ENCODE results near the gene USB1.

USB1 gene

GRCh38 chr16:58016840-58017446 lies 15.7 kb downstream of the USB1 start:
- no peak for DNase-seq (ENCODE audit: low read depth in 1 of 2, low spot score in 1 of 2)

- DNase-seq (ENCODE audit: low read depth in 1 of 2, low spot score in 1 of 2): no peak
Observed at GRCh38 chr16:58018803-58019202, 17.6 kb downstream of the USB1 start.

DNA sequence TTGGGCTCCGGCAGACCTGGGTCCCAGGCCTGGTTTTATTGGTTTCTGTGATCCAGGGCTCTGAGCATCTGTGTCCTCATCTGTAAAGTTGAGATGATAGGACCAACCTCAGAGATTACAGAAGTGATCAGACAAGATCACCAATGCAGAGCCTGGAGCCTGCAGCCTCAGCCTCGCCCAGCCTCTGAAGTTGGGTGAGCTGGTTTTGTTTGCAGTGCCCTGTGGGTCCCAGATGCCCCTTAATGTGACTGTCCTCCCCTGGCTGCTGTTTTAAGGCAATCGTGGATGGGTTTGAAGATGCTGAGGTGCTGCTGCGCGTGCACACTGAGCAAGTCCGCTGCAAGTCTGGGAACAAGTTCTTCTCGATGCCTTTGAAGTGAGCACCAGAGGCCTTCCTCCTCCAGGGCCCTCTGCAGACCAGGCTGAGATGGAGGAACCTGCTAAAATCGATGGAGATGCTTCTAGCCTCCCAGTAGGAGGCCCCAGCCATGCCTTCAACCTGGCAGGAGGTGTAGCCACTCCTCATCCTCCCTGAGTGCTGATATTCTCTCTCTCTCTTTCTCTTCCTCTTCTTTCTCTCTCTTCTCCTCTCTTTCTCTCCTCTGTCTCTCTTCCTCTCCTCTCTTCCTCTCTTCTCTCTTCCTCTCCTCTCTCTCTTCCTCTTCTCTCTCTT lies 18.8 kb downstream of the USB1 start:
- no peak for DNase-seq (ENCODE audit: low read depth in 1 of 2, low spot score in 1 of 2)

- DNase-seq (ENCODE audit: low read depth in 1 of 2, low spot score in 1 of 2): peak in 1 of 2 donors; percentile 43
Observed at GRCh38 chr16:58020628-58021521, 19.7 kb downstream of the USB1 start.

- no peak for DNase-seq (ENCODE audit: low read depth in 1 of 2, low spot score in 1 of 2)
Observed at GRCh38 chr16:58021661-58022551, 20.7 kb downstream of the USB1 start.

DNA sequence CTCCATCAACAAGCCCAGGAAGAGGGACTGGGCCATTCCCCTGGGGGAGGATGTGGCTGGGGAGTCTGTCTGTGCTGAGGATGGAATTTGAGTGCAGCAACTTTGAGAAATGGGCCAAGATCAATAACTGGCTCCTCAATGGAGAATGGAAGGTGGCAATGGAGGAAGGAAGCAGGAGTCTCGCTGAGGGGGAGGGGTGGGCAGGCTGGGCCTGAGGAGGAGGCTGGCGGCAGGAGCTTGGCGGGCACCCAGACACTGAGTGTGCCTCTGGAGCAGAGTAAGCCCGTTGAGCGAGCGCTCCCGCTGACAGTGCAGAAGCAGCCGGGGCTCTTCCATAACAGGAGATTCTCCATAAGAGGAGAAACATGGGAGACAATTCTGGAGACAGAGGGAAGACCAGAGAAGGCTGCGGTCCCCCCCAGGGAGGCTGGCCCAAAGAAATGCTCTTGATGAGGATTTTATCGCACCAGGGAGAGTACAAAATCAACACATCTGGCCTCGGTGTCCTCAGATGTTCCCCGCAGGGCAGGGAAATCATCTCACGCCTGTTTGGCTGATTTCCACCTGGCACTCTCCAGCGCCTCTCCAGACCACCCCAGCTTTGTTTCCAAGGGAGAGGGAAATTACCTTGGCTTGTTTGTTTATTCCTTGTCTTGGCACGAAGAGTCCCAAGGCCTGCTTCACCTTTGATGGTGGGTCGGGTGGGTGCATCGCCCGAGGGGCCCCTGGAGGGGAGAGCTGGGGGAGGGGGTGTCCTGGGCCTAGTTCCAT lies 21.6 kb downstream of the USB1 start:
- DNase-seq (ENCODE audit: low read depth in 1 of 2, low spot score in 1 of 2): no peak

GRCh38 chr16:58024486-58025350 lies 23.5 kb downstream of the USB1 start:
- DNase-seq (ENCODE audit: low read depth in 1 of 2, low spot score in 1 of 2): peak in 1 of 2 donors; percentile 9

DNA sequence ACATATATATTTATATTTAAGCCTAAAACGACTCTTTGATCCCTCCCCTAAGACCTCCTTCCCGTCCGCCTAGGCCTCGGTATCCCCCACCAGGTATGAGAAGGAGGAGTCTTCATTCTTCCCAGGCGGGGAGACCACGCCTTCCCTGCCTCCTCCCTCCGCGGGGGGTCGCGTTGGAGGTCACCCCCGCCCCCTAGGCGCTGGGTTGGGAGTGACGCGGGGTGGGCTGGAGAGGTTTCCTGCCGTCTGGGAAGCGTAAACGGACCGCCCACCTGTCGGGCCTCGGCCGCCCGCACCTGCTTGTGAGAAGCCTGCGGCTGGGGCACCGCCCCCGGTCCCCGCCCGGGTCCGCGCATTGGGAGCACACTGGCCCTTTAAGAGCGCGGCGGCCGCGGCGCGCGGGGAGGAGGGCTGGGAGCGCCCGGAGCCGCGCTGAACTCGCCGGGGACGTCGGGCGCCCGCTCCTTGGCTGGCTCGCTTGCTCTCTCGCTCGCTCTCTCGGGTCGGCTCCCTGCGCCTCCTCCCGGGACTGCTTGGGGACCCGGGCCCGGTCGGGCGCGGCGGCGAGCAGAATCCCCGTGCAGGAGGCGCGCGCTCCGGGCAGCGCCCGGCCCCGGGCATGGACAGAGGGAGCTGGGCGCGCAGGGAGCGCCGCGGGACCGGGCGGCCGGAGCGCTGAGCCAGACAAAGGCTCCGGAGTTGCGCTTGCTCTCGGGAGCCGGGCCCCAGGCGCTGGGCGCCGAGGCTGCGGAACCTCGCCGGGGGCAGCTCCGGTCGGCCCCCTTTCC lies 24.3 kb downstream of the USB1 start, which contains the start of gene MMP15:
Gene MMP15, plus strand, starts transcription at position 404 of the 788 bp plus-strand sequence. CDS start 597 bp downstream, outside the sequence.
- DNase-seq (ENCODE audit: low read depth in 1 of 2, low spot score in 1 of 2): peak; percentile 28 to 61

DNA sequence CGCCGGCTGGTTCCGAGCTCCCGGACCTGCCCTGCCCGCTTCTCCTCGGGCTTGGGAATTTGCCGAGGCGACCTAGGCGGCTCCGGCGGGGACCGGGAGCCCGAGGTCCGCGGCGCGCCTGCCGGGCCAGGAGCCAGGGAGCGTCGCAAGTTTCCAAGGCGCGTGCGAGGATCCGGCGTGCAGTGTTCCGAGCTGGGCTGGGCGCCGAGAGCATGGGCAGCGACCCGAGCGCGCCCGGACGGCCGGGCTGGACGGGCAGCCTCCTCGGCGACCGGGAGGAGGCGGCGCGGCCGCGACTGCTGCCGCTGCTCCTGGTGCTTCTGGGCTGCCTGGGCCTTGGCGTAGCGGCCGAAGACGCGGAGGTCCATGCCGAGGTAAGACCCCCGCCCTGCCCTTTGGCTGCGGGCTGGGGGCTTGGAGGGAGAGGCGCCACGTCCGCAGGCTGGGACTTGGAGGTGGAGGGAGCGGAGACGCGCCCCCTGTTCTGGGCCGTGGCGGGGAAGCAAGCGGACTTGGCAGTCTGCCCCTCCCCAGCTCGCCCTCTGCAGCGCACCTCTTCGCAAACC lies 25.0 kb downstream of the USB1 start:
- no peak for DNase-seq (ENCODE audit: low read depth in 1 of 2, low spot score in 1 of 2)

DNA sequence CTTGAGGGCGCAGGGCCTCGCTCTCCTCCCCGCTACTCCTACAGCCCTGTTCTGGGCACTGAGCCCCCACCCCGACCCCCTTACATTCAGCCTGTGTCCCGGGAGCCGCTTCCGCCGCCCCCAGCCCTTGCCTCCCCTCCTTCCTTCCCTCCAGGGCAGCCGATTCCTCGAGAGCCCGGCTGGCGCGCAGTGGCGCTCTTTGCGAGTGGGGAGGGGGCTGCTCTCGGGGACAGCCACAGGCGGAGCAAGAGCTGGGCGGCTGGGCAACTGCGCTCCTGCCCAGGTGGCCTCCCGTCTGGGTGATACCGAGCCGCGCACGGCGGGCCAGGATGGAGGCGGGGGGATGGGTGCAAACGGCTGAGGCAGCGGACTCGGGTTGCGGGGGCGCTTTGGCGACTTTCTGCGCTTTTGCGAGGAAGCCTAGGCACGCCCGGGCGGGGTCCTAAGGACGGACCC lies 25.5 kb downstream of the USB1 start:
- no peak for DNase-seq (ENCODE audit: low read depth in 1 of 2, low spot score in 1 of 2)

DNA sequence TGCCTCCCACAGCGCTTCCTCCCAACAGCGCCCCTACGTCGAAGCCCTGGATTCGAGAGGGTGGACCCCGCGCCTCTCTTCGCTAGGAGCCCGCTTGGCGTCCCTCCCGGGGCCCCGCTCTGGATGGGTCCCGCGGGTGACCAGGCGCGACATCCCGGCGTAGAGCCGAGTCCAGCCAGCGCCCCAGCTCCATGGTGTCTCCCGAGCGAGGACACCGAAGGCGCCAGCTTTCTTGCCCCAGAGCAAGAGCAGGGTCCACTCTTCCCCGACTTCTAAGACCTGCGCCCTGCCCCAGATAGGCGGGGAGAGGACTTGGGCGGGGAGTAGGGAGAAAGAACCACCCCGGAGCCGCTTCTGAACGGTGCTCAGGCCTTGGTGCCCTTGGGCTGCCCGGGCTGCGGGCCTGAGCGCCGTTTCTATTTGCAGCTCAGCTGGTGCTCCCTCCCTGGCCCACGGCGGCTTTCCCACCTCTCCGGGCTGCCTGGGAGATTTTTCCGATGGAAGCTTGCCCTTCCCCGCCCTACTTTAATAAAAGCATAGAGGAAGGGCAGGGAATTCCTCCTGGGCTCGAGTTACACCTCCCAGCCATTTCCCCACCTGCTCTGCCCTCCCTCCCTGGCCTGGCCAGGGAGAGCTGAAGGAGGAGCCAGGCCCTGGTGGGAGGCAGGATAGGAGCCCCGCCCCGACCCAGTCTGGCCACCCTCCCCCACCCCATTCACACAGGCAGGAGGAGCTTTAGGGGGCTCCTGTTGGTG lies 26.1 kb downstream of the USB1 start:
- DNase-seq (ENCODE audit: low read depth in 1 of 2, low spot score in 1 of 2): no peak

DNA sequence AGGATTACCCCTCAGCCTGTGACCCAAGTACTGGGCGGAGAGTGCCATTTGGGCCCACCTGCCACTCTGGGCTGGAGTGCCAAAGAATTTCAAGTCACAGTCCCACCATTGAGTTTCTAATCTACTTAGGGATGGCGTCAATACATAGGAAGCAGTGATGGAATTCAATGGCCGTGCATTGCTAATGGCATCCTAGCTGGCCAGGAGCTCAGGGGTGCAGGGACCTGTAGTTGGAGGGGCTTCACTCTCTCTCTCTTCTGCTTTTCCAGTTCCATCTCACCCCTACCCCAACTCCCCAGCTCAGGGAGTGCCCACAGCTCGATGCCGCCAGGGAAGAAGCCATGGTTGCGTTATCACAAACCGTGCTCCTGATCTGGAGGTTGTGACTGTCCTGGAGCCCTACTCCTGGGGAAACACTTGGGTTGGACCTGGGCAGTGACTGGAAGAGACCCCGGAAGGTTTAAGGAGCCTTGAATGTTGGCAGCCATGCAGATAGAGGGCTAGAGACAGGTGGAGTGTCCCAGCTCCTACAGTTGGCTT lies 26.8 kb downstream of the USB1 start:
- no peak for DNase-seq (ENCODE audit: low read depth in 1 of 2, low spot score in 1 of 2)

GRCh38 chr16:58028541-58029070 lies 27.4 kb downstream of the USB1 start:
- DNase-seq (ENCODE audit: low read depth in 1 of 2, low spot score in 1 of 2): no peak

DNA sequence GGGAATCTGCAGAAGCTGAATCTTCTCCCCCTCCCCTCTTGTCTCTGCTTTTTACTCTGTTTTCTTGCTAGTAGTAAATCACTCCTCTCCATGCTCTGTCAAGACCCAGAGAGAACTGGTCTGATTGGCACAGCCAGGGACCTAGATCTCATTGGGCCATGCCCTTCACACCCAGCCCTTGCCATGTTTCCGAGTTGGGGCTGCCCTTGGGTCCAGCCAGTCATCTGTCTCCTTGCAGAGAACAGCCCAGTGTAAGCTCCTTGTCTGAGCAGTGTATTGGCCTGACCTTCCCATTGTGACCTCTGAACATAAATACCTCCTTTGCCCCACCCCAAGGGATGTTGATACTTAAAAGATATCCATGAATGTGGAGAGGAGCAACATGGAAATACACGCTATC lies 28.2 kb downstream of the USB1 start:
- DNase-seq (ENCODE audit: low read depth in 1 of 2, low spot score in 1 of 2): no peak

DNA sequence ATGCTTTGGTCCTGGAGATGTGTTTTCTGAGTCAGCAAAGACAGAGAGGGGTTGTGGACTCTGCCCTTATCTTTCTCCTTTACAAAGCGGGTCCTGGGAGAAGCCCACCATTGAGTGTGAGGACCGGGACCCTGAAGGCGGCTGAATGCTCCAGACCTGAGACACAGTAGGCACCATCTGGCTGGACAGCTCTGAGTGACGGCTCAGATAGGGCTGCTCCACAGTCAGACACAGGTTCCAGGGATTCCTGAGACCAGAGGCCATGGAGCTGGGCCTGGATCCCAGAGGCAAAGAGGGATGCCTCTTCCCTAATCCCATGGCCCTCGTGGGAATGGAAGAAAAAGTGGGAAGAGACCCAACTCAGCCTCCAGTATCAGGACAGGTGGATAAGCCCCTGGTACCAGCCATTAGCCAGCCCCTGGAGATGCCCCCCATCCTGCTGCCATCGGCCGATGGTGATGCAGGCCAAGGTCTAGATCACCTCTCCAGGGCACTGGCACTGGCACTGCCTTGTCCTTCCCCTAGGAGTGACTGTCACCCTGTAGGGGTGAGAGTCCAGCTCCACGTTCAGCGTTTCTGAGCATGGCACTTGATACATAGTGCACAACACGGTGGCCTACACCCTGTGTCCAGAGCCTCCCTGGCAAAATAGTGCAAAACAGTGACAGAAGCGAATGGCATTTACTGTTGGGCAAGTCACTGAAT lies 29.1 kb downstream of the USB1 start:
- no peak for DNase-seq (ENCODE audit: low read depth in 1 of 2, low spot score in 1 of 2)
